ENCODE data around the gene SLC35F1.

Gene SLC35F1

DNA sequence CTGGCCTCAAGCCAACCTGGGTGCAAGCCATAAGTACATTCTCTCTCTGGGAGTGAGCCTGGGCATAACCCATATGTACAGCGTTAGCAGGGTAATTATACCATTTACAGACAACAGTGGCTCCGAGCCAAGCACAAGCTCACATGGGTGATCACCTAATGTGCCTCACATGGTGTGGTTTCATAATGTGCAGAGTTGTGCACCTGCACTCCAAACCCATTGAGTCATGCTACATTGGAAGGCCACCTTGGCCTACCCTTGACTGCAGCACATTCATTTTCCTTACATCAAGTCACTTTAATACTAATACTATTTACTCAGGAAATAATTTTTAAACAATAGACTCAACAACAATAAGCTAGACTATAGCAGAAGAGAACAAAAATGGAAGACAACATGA lies 446.5 kb downstream of the SLC35F1 start:
- no peaks in the 10 kb centered on the region for H3K27me3 ChIP-seq (replicated peaks; ENCODE audit: control insufficient read depth, insufficient read depth, low read length, poor library complexity, severe bottlenecking)
- H3K9me3 ChIP-seq (ENCODE audit: control insufficient read depth, low read length), result no peaks in the 10 kb centered on the region
- H3K36me3 ChIP-seq (ENCODE audit: control insufficient read depth, insufficient read depth, low read length), result no peaks in the 10 kb centered on the region
- H3K4me1 ChIP-seq (ENCODE audit: control insufficient read depth, insufficient read depth, low read length, poor library complexity, severe bottlenecking), result no peaks in the 10 kb centered on the region
- H3K27ac ChIP-seq (ENCODE audit: insufficient read depth, low read length, poor library complexity, severe bottlenecking), result no peak overlapping the region
- no peak for DNase-seq
- H3K4me3 ChIP-seq (ENCODE audit: insufficient read depth, low read depth, low read length, poor library complexity, severe bottlenecking), result no peak overlapping the region

DNA sequence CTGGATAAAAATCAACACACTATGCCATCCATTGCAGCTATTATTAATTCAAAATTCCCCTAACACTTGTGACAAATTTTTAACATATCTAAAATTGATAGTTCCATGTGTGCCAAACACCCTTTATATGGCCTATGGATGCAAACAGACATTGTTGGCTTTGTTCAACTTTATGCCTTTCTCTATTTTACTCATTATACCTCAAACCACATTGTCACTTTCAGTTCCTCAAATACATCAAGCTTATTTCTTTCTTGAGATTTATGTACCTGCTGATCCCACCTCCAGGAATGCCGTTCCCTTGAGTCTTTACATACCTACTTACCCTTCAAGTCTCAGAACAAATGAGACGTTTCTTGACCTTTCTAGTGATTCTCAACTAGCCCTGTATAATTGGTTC lies 447.6 kb downstream of the SLC35F1 start:
- Histone ChIP-seq H3K27me3 (replicated peaks; ENCODE audit: control insufficient read depth, insufficient read depth, low read length, poor library complexity, severe bottlenecking) (no peaks in the 10 kb centered on the region), H3K36me3 (ENCODE audit: control insufficient read depth, insufficient read depth, low read length) (no peaks in the 10 kb centered on the region), H3K4me1 (ENCODE audit: control insufficient read depth, insufficient read depth, low read length, poor library complexity, severe bottlenecking) (no peaks in the 10 kb centered on the region), H3K27ac (ENCODE audit: insufficient read depth, low read length, poor library complexity, severe bottlenecking) (no peak overlapping the region), H3K4me3 (ENCODE audit: insufficient read depth, low read depth, low read length, poor library complexity, severe bottlenecking) (no peak overlapping the region), H3K9me3 (ENCODE audit: control insufficient read depth, low read length) (no peaks in the 10 kb centered on the region)
- no peak for DNase-seq

DNA sequence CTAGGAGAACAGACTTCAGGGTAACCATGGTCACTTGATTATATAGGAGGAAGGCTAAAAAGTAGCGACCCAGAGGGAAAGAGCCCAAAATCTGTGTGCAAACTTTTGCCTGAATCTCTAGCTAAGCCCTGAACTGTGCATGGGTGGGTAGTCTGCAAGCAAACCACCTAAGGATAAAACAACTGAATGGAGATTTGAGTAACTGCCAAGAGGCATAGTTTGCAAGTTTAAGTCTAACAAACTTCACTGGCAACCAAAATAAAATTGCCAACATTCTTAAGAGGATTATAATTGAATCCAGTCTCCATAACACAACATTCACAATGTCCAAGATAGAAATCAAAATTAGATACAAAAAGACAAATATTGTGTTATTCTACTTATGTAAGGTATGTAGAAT lies 449.0 kb downstream of the SLC35F1 start:
- no peak overlapping the region for H3K4me3 ChIP-seq (ENCODE audit: insufficient read depth, low read depth, low read length, poor library complexity, severe bottlenecking)
- H3K27ac ChIP-seq (ENCODE audit: insufficient read depth, low read length, poor library complexity, severe bottlenecking), result no peak overlapping the region
- H3K36me3 ChIP-seq (ENCODE audit: control insufficient read depth, insufficient read depth, low read length), result no peaks in the 10 kb centered on the region
- no peaks in the 10 kb centered on the region for H3K27me3 ChIP-seq (replicated peaks; ENCODE audit: control insufficient read depth, insufficient read depth, low read length, poor library complexity, severe bottlenecking)
- no peak for DNase-seq
- H3K9me3 ChIP-seq (ENCODE audit: control insufficient read depth, low read length), result no peaks in the 10 kb centered on the region
- H3K4me1 ChIP-seq (ENCODE audit: control insufficient read depth, insufficient read depth, low read length, poor library complexity, severe bottlenecking), result no peaks in the 10 kb centered on the region

DNA sequence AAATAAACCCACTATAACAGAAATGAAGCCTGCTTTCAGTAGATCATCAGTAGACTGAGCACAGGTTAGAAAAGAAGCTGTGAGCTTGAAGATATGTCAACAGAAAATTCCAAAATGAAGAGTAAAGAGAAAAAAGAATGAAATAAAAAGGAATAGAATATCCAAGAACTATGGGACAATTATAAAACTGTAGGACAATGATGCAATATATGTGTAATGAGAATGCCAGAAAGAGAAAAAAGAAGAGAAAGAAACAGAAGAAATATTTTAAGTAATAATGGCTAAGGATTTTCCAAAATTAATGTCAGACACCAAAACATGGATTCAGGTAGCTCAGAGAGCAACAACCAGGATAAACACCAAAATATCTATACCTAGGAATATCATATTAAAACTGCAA lies 449.6 kb downstream of the SLC35F1 start:
- Histone ChIP-seq H3K4me1 (ENCODE audit: control insufficient read depth, insufficient read depth, low read length, poor library complexity, severe bottlenecking) (no peaks in the 10 kb centered on the region), H3K4me3 (ENCODE audit: insufficient read depth, low read depth, low read length, poor library complexity, severe bottlenecking) (no peak overlapping the region), H3K9me3 (ENCODE audit: control insufficient read depth, low read length) (no peaks in the 10 kb centered on the region), H3K27ac (ENCODE audit: insufficient read depth, low read length, poor library complexity, severe bottlenecking) (no peak overlapping the region), H3K27me3 (replicated peaks; ENCODE audit: control insufficient read depth, insufficient read depth, low read length, poor library complexity, severe bottlenecking) (no peaks in the 10 kb centered on the region), H3K36me3 (ENCODE audit: control insufficient read depth, insufficient read depth, low read length) (no peaks in the 10 kb centered on the region)
- no peak for DNase-seq
